Cardiac muscle cell (in vitro differentiated cells and primary cell): ENCODE results near the gene PPP6R1. TPM values are rescaled to one million over a fixed set of nuclear protein-coding genes. Genes with fewer than 3 reads are reported as not detected.
A peak's percentile ranks its signal among the peaks of the same experiment; 100 is the strongest.

Experiments used
- DNase-seq, 2 donors: peaks; one replicate each; pipeline versions ENCODE4 v3.0.0 to v3.0.0-alpha.2; 2010 to 2017; ENCODE audit warnings: low read depth in 1 of 2, low spot score in 1 of 2
- H3K27ac ChIP-seq: fragments of 200-600 bp; sonication (generic); 2 replicates; pipeline ENCODE4 v1.5.1; 2016
- H3K27me3 ChIP-seq: fragments of 200-600 bp; sonication (generic); 2 replicates; pipeline ENCODE4 v1.6.0; 2016; ENCODE audit warnings: control low read depth
- H3K36me3 ChIP-seq: fragments of 200-600 bp; sonication (generic); 2 replicates; pipeline ENCODE4 v1.5.1; 2016; ENCODE audit warnings: control low read depth
- H3K4me1 ChIP-seq: fragments of 200-600 bp; sonication (generic); 2 replicates; pipeline ENCODE4 v1.8.1; 2017; ENCODE audit warnings: low read depth, mild to moderate bottlenecking, mixed run types
- H3K4me3 ChIP-seq: fragments of 200-600 bp; sonication (generic); 2 replicates; pipeline ENCODE4 v1.5.1; 2016; ENCODE audit warnings: mild to moderate bottlenecking
- H3K9me3 ChIP-seq: fragments of 200-600 bp; sonication (generic); 2 replicates; pipeline ENCODE4 v1.5.1; 2017; ENCODE audit warnings: low read depth, mild to moderate bottlenecking, control low read depth
- polyA plus RNA-seq: library from polyadenylated mRNA; unstranded; fragments of >200 nt; fragmentation: Nextera tagmentation; extraction: Ambion mirVana; gene quantifications from 2 replicates; pipeline ENCODE4 v1.2.1, GENCODE V29; 2016
- total RNA-seq: library from RNA; depleted of rRNA; stranded (reverse); fragments of >200 nt; gene quantifications from 2 replicates; pipeline ENCODE4 v1.2.3, GENCODE V29; 2016
- TF ChIP-seq, protein P1 (sequence below): IDR thresholded peaks from 2 replicates; pipeline ENCODE4 v1.5.1; 2012; ENCODE audit warnings: low read depth, mild to moderate bottlenecking, low read length

PPP6R1 gene
- total and polyA plus RNA-seq, 2 experiments from 2014 or later, result 91.7 to 98.7 TPM

DNA sequence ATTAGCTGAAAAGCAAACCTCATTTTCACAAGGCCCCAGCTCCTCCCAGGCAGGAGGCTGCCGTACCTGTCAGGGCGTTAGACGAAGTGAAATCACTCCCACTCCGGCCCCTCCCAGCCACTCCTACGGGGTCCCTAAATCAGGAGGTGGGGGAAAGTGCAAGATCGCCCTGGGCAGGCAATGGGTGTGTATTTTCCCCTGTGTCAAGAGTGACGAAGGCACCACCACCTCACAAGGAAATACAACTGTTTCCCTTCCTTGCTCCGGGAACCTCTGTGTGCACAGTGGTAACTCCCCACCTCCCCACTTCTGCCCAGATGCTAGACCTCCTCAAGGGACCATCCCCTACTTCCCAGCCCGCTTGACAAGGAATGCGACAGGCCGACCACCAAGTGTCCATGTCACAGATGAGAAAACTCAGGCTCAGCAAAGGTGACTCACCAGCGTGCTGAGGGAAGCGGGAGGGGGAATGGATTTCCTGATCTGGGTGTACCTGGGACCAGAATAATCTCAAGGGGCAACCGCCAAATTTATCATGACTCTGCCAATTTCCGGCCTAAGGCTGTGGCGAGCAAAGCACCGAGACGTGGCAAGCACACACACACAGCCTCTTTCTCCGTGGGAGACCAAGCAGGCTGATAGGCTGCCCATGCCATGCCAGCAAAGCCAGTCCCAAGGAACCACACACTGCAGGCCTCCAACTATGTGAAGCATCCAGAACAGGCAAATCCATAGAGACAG is 7.3 kb downstream of the PPP6R1 start:
- DNase-seq, result peak in 1 of 2 donors; percentile 55
- Histone ChIP-seq H3K4me1 (peaks cover 9% of the 10 kb centered on the region), H3K36me3 (peaks cover 5% of the 10 kb centered on the region), H3K4me3 (no peak overlapping the region), H3K27me3 (no peaks in the 10 kb centered on the region), H3K27ac (no peak overlapping the region), H3K9me3 (no peaks in the 10 kb centered on the region)
- TF ChIP-seq, protein P1, sequence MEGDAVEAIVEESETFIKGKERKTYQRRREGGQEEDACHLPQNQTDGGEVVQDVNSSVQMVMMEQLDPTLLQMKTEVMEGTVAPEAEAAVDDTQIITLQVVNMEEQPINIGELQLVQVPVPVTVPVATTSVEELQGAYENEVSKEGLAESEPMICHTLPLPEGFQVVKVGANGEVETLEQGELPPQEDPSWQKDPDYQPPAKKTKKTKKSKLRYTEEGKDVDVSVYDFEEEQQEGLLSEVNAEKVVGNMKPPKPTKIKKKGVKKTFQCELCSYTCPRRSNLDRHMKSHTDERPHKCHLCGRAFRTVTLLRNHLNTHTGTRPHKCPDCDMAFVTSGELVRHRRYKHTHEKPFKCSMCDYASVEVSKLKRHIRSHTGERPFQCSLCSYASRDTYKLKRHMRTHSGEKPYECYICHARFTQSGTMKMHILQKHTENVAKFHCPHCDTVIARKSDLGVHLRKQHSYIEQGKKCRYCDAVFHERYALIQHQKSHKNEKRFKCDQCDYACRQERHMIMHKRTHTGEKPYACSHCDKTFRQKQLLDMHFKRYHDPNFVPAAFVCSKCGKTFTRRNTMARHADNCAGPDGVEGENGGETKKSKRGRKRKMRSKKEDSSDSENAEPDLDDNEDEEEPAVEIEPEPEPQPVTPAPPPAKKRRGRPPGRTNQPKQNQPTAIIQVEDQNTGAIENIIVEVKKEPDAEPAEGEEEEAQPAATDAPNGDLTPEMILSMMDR, result no peak

DNA sequence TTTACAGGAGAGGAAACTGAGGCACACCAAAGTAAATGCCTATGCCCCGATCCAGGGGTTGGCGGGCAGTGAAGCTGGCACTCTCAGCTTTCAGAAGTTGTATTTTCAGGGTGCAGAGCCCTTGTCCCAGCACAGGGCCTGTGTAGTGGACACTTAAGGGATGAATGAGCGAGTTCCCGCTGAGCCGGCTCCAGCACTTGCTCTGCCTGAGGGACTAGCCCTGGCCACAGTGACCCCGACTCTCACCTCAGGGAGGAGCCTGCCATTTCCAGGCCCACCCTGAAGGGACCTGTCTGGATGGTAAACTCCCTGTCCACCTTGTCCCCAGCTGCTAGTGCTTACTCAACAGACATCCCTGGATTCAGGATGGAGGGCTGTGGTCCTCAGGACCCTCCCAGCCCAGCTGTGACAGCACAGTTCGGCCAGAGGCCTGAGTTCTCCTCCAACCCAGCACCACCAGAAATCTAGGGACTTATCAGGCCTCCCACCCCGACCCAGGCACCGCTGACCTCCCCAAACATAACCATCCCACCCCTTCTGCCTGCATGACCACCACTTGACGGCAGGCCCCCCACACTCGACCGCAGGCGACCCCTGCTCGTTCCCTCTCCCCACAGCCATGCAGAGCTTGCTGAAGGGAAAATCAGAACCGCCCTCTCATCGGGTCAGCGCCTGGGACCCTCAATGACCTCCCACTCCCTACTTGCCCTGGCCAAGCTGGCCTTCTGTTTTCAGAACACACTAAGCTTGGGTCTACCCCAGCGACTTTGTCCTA is 8.4 kb downstream of the PPP6R1 start:
- TF ChIP-seq, protein P1, result no peak
- Histone ChIP-seq H3K27ac (no peak overlapping the region), H3K36me3 (peaks cover 10% of the 10 kb centered on the region), H3K27me3 (no peaks in the 10 kb centered on the region), H3K9me3 (no peaks in the 10 kb centered on the region), H3K4me1 (peaks cover 9% of the 10 kb centered on the region), H3K4me3 (no peak overlapping the region)
- DNase-seq, result no peak

DNA sequence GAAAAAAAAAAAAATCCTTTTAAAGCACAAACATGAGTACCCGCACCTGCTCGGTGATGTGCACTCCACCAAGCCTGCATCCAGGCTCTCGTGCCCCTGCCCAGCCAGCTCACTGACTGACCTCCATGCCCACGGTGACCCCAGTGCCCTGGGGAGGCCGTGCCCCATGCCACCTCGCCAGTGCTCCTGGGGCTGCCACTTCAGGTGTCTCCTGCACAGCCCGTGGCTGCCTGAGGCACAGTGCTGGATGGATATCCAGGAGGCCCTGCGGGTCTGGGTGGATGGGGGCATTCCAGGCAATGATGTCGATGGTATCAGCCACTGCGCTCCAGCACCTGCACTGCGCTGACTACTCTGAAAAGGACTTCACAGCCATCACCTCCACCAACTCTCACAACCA is 9.0 kb downstream of the PPP6R1 start:
- DNase-seq, result no peak
- TF ChIP-seq, protein P1, result no peak
- Histone ChIP-seq H3K27ac (no peak overlapping the region), H3K4me3 (no peak overlapping the region), H3K9me3 (no peaks in the 10 kb centered on the region), H3K4me1 (peaks cover 9% of the 10 kb centered on the region), H3K36me3 (peaks cover 16% of the 10 kb centered on the region), H3K27me3 (no peaks in the 10 kb centered on the region)

DNA sequence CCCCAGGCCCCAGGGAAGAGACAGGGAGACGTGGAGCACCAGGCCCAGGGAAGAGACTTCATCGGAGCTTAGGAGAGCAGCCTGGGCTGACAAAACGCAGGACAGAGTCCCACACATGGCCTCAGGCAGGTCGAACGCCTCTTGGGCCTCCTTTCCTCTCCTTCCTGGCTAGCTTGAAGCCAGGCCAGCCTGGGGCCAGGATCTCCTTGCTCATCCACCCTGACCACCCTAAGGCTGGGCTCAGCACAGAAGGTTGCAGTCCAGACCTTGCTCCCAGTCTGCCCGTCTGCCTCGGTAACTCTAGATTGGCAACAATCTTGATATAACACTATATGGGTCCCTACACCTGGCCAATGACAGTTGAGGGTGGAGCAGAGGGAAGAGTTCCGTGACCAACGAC is 10.1 kb downstream of the PPP6R1 start:
- Histone ChIP-seq H3K4me1 (peaks cover 9% of the 10 kb centered on the region), H3K4me3 (no peak overlapping the region), H3K27ac (peak overlapping the region; percentile 71), H3K9me3 (no peaks in the 10 kb centered on the region), H3K36me3 (peaks cover 24% of the 10 kb centered on the region), H3K27me3 (no peaks in the 10 kb centered on the region)
- no peak for DNase-seq
- TF ChIP-seq, protein P1, result no peak

DNA sequence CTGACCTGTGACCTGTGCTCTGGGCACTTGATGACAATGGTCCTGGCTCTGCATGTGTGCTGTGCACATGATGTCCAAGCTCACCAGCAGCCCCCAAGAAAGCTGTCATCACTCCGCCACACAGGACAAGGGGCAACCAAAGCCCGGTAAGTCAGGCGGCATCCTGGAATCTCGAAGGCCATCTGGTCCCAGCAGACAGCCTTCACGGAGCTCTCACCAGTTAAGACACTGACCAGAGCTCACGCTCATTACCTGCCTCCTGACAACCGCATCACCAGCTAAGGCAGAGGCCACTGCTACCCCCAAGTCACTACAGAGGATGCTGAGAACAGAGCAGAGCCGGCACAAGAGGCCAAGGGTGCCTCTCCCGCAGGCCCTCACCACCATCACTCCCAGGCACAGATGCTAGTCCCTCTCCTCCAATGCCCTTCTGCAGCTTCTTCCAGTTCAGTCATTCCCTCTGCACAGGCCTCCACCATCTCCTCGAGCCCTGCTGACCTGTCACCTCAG is 10.6 kb downstream of the PPP6R1 start:
- Histone ChIP-seq H3K36me3 (peaks cover 29% of the 10 kb centered on the region), H3K27ac (peak overlapping the region; percentile 71), H3K27me3 (no peaks in the 10 kb centered on the region), H3K9me3 (no peaks in the 10 kb centered on the region), H3K4me3 (no peak overlapping the region), H3K4me1 (peaks cover 9% of the 10 kb centered on the region)
- TF ChIP-seq, protein P1, result no peak
- DNase-seq, result peak in 1 of 2 donors; percentile 33
